ENCODE results near the gene PPP1R14C.
"Not testable (repeated sequence)": the region's sequence is repeated elsewhere in the genome, so short reads cannot be mapped to it uniquely, and the experiment has no call there.

PPP1R14C gene

GRCh38 chr6:150182460-150183078, 39.7 kb downstream of the PPP1R14C start:
- TF ChIP-seq CTCF (IDR thresholded peaks at IDR 0.05; ENCODE audit: control insufficient read depth, extremely low read depth, insufficient read depth): no peak
- DNase-seq (ENCODE audit: low read depth): no peak
- H3K4me3 ChIP-seq (ENCODE audit: low read depth, low read length): no peak overlapping the region

- TF ChIP-seq CTCF (IDR thresholded peaks at IDR 0.05; ENCODE audit: control insufficient read depth, extremely low read depth, insufficient read depth): no peak
- H3K4me3 ChIP-seq (ENCODE audit: low read depth, low read length): no peak overlapping the region
- no peak for DNase-seq (ENCODE audit: low read depth)
These were observed 40.3 kb downstream of the PPP1R14C start for GRCh38 chr6:150183105-150183504.

- H3K4me3 ChIP-seq (ENCODE audit: low read depth, low read length): no peak overlapping the region
- no peak for TF ChIP-seq CTCF (IDR thresholded peaks at IDR 0.05; ENCODE audit: control insufficient read depth, extremely low read depth, insufficient read depth)
- DNase-seq (ENCODE audit: low read depth): no peak
These were observed 41.1 kb downstream of the PPP1R14C start for GRCh38 chr6:150183966-150184365.

GRCh38 chr6:150184850-150185731, 42.2 kb downstream of the PPP1R14C start:
- no peak overlapping the region for H3K4me3 ChIP-seq (ENCODE audit: low read depth, low read length)
- DNase-seq (ENCODE audit: low read depth): no peak
- TF ChIP-seq CTCF (IDR thresholded peaks at IDR 0.05; ENCODE audit: control insufficient read depth, extremely low read depth, insufficient read depth): no peak

- no peak for TF ChIP-seq CTCF (IDR thresholded peaks at IDR 0.05; ENCODE audit: control insufficient read depth, extremely low read depth, insufficient read depth)
- H3K4me3 ChIP-seq (ENCODE audit: low read depth, low read length): no peak overlapping the region
- no peak for DNase-seq (ENCODE audit: low read depth)
These were observed 42.9 kb downstream of the PPP1R14C start for GRCh38 chr6:150185732-150186117.

GRCh38 chr6:150186129-150186898, 43.5 kb downstream of the PPP1R14C start:
- DNase-seq (ENCODE audit: low read depth): no peak
- TF ChIP-seq CTCF (IDR thresholded peaks at IDR 0.05; ENCODE audit: control insufficient read depth, extremely low read depth, insufficient read depth): no peak
- H3K4me3 ChIP-seq (ENCODE audit: low read depth, low read length): no peak overlapping the region

- DNase-seq (ENCODE audit: low read depth); H3K4me3 ChIP-seq (ENCODE audit: low read depth, low read length): not testable (repeated sequence)
These were observed 44.6 kb downstream of the PPP1R14C start for GRCh38 chr6:150187433-150187832.
